ENCODE measurements around the gene RAB3C.

- TF ChIP-seq, protein P1, sequence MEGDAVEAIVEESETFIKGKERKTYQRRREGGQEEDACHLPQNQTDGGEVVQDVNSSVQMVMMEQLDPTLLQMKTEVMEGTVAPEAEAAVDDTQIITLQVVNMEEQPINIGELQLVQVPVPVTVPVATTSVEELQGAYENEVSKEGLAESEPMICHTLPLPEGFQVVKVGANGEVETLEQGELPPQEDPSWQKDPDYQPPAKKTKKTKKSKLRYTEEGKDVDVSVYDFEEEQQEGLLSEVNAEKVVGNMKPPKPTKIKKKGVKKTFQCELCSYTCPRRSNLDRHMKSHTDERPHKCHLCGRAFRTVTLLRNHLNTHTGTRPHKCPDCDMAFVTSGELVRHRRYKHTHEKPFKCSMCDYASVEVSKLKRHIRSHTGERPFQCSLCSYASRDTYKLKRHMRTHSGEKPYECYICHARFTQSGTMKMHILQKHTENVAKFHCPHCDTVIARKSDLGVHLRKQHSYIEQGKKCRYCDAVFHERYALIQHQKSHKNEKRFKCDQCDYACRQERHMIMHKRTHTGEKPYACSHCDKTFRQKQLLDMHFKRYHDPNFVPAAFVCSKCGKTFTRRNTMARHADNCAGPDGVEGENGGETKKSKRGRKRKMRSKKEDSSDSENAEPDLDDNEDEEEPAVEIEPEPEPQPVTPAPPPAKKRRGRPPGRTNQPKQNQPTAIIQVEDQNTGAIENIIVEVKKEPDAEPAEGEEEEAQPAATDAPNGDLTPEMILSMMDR (IDR thresholded peaks at IDR 0.05), result peak in 5 of 6 experiments; percentile 30 to 65 (median 42)
- TF ChIP-seq POLR2A (IDR thresholded peaks at IDR 0.05), result no peak
Observed at GRCh38 chr5:58871648-58872242, 288.9 kb downstream of the RAB3C start.
